ENCODE results near the gene SNRNP25. TPM values are rescaled to one million over a fixed set of nuclear protein-coding genes. Genes with fewer than 3 reads are reported as not detected.

SNRNP25 gene
- total and polyA plus RNA-seq, 2 experiments from 2014 or later, result 44.7 to 123 TPM

- Histone ChIP-seq H3K4me1 (ENCODE audit: low read depth) (peaks cover 25% of the 10 kb centered on the region), H3K9me3 (ENCODE audit: low read depth) (no peaks in the 10 kb centered on the region), H3K27me3 (no peaks in the 10 kb centered on the region), H3K27ac (no peak overlapping the region), H3K4me3 (peak overlapping the region; percentile 51), H3K36me3 (no peaks in the 10 kb centered on the region)
- DNase-seq (ENCODE audit: low read depth in 1 of 2, low spot score in 1 of 2), result peak; percentile 54 to 63
- TF ChIP-seq, protein P1, sequence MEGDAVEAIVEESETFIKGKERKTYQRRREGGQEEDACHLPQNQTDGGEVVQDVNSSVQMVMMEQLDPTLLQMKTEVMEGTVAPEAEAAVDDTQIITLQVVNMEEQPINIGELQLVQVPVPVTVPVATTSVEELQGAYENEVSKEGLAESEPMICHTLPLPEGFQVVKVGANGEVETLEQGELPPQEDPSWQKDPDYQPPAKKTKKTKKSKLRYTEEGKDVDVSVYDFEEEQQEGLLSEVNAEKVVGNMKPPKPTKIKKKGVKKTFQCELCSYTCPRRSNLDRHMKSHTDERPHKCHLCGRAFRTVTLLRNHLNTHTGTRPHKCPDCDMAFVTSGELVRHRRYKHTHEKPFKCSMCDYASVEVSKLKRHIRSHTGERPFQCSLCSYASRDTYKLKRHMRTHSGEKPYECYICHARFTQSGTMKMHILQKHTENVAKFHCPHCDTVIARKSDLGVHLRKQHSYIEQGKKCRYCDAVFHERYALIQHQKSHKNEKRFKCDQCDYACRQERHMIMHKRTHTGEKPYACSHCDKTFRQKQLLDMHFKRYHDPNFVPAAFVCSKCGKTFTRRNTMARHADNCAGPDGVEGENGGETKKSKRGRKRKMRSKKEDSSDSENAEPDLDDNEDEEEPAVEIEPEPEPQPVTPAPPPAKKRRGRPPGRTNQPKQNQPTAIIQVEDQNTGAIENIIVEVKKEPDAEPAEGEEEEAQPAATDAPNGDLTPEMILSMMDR (IDR thresholded peaks at IDR 0.05; ENCODE audit: low read depth, low read length), result no peak
Observed at GRCh38 chr16:78444-79150, 25.0 kb downstream of the SNRNP25 start.

DNA sequence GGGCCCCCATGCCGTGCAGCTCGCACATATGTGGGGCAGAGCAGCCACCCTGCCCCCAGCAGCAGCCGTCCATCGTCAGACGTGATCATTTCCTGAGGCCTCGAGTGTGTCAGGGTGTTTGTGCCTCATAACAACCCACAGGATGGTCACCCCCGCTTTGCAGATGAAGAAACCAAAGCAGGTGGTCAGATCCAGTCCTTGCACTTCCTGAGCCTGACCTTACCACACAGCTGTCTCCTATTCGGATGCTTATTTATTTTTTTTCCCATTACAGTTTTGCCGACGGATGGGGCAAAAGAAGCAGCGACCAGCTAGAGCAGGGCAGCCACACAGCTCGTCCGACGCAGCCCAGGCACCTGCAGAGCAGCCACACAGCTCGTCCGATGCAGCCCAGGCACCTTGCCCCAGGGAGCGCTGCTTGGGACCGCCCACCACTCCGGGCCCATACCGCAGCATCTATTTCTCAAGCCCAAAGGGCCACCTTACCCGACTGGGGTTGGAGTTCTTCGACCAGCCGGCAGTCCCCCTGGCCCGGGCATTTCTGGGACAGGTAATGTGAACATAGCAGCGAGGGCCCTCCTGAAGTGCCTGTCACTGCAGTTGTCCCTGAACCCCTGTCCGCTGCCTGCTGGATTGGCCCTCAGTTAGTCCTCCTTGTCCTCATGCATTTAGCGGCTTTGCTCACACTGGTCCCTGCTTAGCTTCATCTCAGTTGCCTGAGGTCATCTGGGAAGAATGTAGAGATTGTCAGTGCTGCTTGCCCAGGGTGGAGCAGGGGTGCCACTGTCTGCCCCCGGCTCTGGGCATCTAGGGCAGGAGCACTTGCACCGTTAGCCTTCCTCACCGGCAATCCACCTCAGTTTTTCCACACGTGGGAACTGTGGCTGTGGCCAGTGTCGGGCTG, 25.8 kb downstream of the SNRNP25 start:
- no peaks in the 10 kb centered on the region for H3K9me3 ChIP-seq (ENCODE audit: low read depth)
- H3K4me1 ChIP-seq (ENCODE audit: low read depth), result peaks cover 25% of the 10 kb centered on the region
- H3K4me3 ChIP-seq, result no peak overlapping the region
- H3K36me3 ChIP-seq, result no peaks in the 10 kb centered on the region
- no peaks in the 10 kb centered on the region for H3K27me3 ChIP-seq
- DNase-seq (ENCODE audit: low read depth in 1 of 2, low spot score in 1 of 2), result peak in 1 of 2 donors; percentile 30
- H3K27ac ChIP-seq, result no peak overlapping the region
- TF ChIP-seq, protein P1 (IDR thresholded peaks at IDR 0.05; ENCODE audit: low read depth, low read length), result no peak

DNA sequence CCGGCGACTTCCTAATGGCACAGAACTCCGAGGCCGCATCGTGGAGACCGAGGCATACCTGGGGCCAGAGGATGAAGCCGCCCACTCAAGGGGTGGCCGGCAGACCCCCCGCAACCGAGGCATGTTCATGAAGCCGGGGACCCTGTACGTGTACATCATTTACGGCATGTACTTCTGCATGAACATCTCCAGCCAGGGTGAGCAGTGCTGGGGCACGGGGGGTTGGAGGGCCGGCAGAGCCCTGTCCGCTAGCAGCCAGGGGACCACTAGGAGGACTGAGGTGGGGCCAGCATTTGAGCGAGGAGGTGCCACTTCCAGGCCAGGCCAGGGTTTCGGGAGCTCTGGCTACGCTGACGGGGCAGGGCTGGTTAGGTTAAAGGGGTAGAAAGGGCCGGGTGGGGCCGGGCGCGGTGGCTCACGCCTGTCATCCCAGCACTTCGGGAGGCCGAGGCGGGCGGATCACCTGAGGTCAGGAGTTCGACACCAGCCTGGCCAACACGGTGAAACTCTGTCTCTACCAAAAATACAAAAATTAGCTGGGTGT, 29.5 kb downstream of the SNRNP25 start:
- Histone ChIP-seq H3K4me1 (ENCODE audit: low read depth) (no peaks in the 10 kb centered on the region), H3K36me3 (no peaks in the 10 kb centered on the region), H3K27me3 (no peaks in the 10 kb centered on the region), H3K4me3 (no peak overlapping the region), H3K9me3 (ENCODE audit: low read depth) (no peaks in the 10 kb centered on the region), H3K27ac (no peak overlapping the region)
- TF ChIP-seq, protein P1 (IDR thresholded peaks at IDR 0.05; ENCODE audit: low read depth, low read length), result no peak
- DNase-seq (ENCODE audit: low read depth in 1 of 2, low spot score in 1 of 2), result no peak

DNA sequence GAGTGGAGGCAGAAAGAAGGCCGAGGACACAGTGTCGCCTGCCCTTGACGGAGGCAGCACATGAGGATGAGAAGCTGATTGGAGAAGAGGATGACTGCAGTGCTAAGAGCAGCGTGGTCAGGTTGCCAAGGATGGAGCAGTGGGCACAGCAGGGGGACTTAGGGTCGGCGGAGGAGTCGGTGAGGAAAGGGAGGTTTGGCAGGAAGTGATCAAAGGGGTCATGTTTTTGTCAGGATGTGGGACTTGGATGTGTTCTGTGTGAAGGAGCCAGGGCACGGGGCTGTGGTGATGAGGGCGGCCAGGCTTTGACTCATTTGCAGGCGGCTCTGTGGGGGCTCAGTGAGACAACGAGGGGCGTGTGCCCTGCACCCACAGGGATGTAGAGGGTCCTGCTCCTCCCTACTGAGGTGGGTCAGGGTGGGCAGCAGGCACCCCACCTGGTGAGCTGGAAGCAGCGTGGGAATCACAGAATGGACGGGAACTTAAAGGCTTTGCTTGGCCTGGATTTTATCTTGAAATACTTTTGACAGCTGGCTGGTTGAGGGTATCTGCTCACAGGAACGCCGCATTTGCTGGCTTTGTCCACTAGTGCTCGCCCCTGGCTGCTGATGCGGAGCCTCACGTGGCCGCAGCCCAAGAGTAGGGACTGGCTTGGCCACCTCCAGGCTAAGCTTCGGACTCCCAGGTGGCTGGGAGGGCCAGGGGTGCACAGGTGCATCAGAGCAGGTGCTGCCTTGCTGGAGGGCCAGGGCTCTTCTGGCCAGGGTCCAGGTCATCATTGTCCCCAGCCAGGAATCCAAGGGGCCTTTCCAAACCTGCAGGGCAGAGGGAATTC, 30.4 kb downstream of the SNRNP25 start:
- no peaks in the 10 kb centered on the region for H3K9me3 ChIP-seq (ENCODE audit: low read depth)
- DNase-seq (ENCODE audit: low read depth in 1 of 2, low spot score in 1 of 2), result peak in 1 of 2 donors; percentile 54

More for the DNA sequence above, 30.4 kb downstream of the SNRNP25 start:
- Histone ChIP-seq H3K4me1 (ENCODE audit: low read depth) (no peaks in the 10 kb centered on the region), H3K36me3 (no peaks in the 10 kb centered on the region), H3K4me3 (no peak overlapping the region), H3K27ac (peak overlapping the region; percentile 51), H3K27me3 (no peaks in the 10 kb centered on the region)
- TF ChIP-seq, protein P1 (IDR thresholded peaks at IDR 0.05; ENCODE audit: low read depth, low read length), result peak; percentile 5
